AG09309 (cell line): Measurements from ENCODE around the gene SMAD3.

ENCODE experiments used
- DNase-seq: peaks from one replicate; pipeline ENCODE4 v3.0.0-alpha.2; 2010; ENCODE audit warnings: low read depth
- H3K4me3 ChIP-seq: 2 replicates; pipeline ENCODE4 v1.5.1; 2011; ENCODE audit warnings: mild to moderate bottlenecking, low read depth, low read length, moderate library complexity; ENCODE audit not compliant: control insufficient read depth
- TF ChIP-seq, protein P1 (sequence below): IDR thresholded peaks from 2 replicates; pipeline ENCODE4 v1.5.1; 2011; ENCODE audit warnings: mild to moderate bottlenecking, low read depth, low read length, inconsistent platforms; ENCODE audit not compliant: insufficient read depth, control insufficient read depth; ENCODE audit errors: missing control alignments

Gene SMAD3

GRCh38 chr15:67021455-67021854 lies 43.9 kb upstream of the SMAD3 start:
- TF ChIP-seq, protein P1, sequence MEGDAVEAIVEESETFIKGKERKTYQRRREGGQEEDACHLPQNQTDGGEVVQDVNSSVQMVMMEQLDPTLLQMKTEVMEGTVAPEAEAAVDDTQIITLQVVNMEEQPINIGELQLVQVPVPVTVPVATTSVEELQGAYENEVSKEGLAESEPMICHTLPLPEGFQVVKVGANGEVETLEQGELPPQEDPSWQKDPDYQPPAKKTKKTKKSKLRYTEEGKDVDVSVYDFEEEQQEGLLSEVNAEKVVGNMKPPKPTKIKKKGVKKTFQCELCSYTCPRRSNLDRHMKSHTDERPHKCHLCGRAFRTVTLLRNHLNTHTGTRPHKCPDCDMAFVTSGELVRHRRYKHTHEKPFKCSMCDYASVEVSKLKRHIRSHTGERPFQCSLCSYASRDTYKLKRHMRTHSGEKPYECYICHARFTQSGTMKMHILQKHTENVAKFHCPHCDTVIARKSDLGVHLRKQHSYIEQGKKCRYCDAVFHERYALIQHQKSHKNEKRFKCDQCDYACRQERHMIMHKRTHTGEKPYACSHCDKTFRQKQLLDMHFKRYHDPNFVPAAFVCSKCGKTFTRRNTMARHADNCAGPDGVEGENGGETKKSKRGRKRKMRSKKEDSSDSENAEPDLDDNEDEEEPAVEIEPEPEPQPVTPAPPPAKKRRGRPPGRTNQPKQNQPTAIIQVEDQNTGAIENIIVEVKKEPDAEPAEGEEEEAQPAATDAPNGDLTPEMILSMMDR = no peak
- no peak overlapping the region for H3K4me3 ChIP-seq
- DNase-seq = no peak

GRCh38 chr15:67022587-67023105 lies 42.8 kb upstream of the SMAD3 start:
- no peak overlapping the region for H3K4me3 ChIP-seq
- DNase-seq = no peak
- TF ChIP-seq, protein P1 = no peak

GRCh38 chr15:67023517-67024313 lies 41.7 kb upstream of the SMAD3 start:
- H3K4me3 ChIP-seq = no peak overlapping the region
- TF ChIP-seq, protein P1 = no peak
- DNase-seq = no peak

GRCh38 chr15:67024314-67024997 lies 40.9 kb upstream of the SMAD3 start:
- H3K4me3 ChIP-seq = no peak overlapping the region
- TF ChIP-seq, protein P1 = no peak
- peak; percentile 94 for DNase-seq

DNA sequence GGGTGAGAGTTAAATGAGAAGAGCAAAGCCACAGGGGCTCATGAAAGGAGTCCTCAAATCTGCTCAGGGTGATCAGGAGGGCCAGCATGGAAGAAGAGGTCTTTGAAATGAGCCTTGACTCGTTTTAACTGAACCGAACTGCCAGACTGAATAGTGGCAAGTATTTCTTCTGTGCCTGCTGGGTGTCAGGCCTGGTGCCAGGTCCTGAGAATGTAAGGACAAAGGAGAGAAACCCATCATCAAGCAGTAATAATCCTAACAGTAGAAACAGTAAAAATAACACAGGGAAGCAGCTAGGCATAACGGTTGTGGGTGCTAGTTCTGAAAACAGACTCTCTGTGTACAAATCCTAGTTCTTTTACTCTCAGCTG lies 40.4 kb upstream of the SMAD3 start:
- DNase-seq = no peak
- TF ChIP-seq, protein P1 = no peak
- no peak overlapping the region for H3K4me3 ChIP-seq

DNA sequence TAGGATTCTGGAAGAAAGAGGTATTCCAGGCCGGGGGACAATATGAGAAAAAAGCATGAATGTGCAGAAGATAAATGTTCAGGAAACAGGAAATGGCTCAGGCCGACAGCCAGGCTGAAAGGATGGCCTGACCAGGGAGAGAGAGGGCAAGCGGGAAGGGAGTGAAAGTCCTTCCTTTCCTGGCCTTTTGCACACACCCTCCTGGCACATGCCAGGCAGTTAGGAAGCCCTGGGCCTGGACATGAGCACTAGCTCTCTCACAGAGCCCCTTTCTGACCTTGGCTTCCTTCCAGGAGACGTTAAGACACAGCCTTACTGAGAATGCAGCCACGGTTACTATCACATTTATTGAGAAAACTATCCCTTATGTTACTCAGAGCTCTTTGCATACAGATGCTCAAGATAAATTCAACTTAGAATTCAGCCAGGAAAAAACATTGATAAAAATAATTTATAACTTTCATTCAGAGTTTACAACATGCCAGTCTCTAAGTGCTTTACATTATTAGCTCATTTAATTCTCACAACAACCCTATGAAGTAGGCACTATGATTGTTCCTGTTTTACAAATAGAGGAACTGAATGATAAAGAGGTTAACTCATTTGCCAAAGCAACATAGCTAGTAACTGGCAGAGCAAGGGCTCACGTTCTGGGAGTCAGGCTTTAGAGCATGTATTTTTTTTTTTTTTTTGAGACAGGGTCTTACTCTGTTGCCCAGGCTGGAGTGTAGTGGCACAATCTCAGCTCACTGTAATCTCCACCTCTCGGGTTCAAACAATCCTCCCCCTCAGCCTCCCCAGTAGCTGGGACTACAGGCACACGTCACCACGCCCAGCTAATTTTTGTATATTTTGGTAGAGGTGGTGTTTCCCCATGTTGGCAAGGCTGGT lies 39.4 kb upstream of the SMAD3 start:
- H3K4me3 ChIP-seq = no peak overlapping the region
- DNase-seq = peak; percentile 25
- TF ChIP-seq, protein P1 = no peak
